HepG2 (cell line): ENCODE results near the gene B3GNT8. TPM values are rescaled to one million over a fixed set of nuclear protein-coding genes. Genes with fewer than 3 reads are reported as not detected.

ENCODE experiments used
- ATF1 ChIP-seq: IDR thresholded peaks from 2 replicates; pipeline ENCODE4 v1.6.1; 2016; ENCODE audit warnings: mild to moderate bottlenecking, control low read depth
- CENPT ChIP-seq: sonication (generic); formaldehyde crosslinking; IDR thresholded peaks from 2 replicates; pipeline ENCODE4 v1.8.0; 2022; ENCODE audit warnings: low read depth, mild to moderate bottlenecking, moderate library complexity, missing genetic modification reagents
- HNRNPL ChIP-seq: fragments of 200-400 bp; formaldehyde crosslinking; IDR thresholded peaks from 2 replicates; pipeline ENCODE4 v1.6.1; 2017; ENCODE audit warnings: mild to moderate bottlenecking, low read depth, low read length
- KDM5B ChIP-seq: sonication (generic); formaldehyde crosslinking; IDR thresholded peaks from 2 replicates; pipeline ENCODE4 v1.4.0; 2020; ENCODE audit warnings: missing genetic modification reagents, mild to moderate bottlenecking, borderline replicate concordance
- MTA1 ChIP-seq: sonication (generic); formaldehyde crosslinking; IDR thresholded peaks from 2 replicates; pipeline ENCODE4 v1.4.0; 2020; ENCODE audit warnings: missing genetic modification reagents, mild to moderate bottlenecking, borderline replicate concordance
- MTF2 ChIP-seq: sonication (generic); formaldehyde crosslinking; IDR thresholded peaks from 2 replicates; pipeline ENCODE4 v1.5.0; 2020; ENCODE audit warnings: missing genetic modification reagents, borderline replicate concordance
- RXRA ChIP-seq: sonication (generic); formaldehyde crosslinking; IDR thresholded peaks from 2 replicates; pipeline ENCODE4 v1.5.1; 2020; ENCODE audit warnings: missing genetic modification reagents
- SNAPC2 ChIP-seq: sonication (generic); formaldehyde crosslinking; IDR thresholded peaks from 2 replicates; pipeline ENCODE4 v1.8.1; 2022; ENCODE audit warnings: mild to moderate bottlenecking, missing genetic modification reagents
- ZFY ChIP-seq: sonication (generic); formaldehyde crosslinking; IDR thresholded peaks from 2 replicates; pipeline ENCODE4 v1.4.0; 2020; ENCODE audit warnings: missing genetic modification reagents
- ZHX1 ChIP-seq: sonication (generic); formaldehyde crosslinking; IDR thresholded peaks from 2 replicates; pipeline ENCODE4 v1.8.1; 2022; ENCODE audit warnings: low read depth, mild to moderate bottlenecking, missing genetic modification reagents
- ZMYM4 ChIP-seq: sonication (generic); formaldehyde crosslinking; IDR thresholded peaks from 2 replicates; pipeline ENCODE4 v1.8.1; 2023; ENCODE audit warnings: mild to moderate bottlenecking, missing genetic modification reagents
- ZNF136 ChIP-seq: sonication (generic); formaldehyde crosslinking; IDR thresholded peaks from 2 replicates; pipeline ENCODE4 v1.8.1; 2022; ENCODE audit warnings: low read depth, mild to moderate bottlenecking, moderate library complexity, missing genetic modification reagents
- ZNF180 ChIP-seq: sonication (generic); formaldehyde crosslinking; IDR thresholded peaks from 2 replicates; pipeline ENCODE4 v1.4.0; 2020; ENCODE audit warnings: low read depth, missing genetic modification reagents, borderline replicate concordance
- ZNF230 ChIP-seq: sonication (generic); formaldehyde crosslinking; IDR thresholded peaks from 2 replicates; pipeline ENCODE4 v1.4.0; 2020; ENCODE audit warnings: mild to moderate bottlenecking, missing genetic modification reagents
- ZNF253 ChIP-seq: sonication (generic); formaldehyde crosslinking; IDR thresholded peaks from 2 replicates; pipeline ENCODE4 v1.8.0; 2022; ENCODE audit warnings: mild to moderate bottlenecking, missing genetic modification reagents, borderline replicate concordance
- ZNF407 ChIP-seq: sonication (generic); formaldehyde crosslinking; IDR thresholded peaks from one replicate; pipeline ENCODE4 v1.5.1; 2020; ENCODE audit warnings: mild to moderate bottlenecking, missing genetic modification reagents; ENCODE audit errors: not compliant biosample characterization
- polyA plus RNA-seq, 8 experiments: library from polyadenylated mRNA; depleted of rRNA in 3 of 8; stranded (reverse) in 7 of 8; unstranded in 1 of 8; fragments of >200 nt; fragmentation: Illumina TruSeq in 4 of 8; extraction: Trizol in 4 of 8; gene quantifications; 2 replicates each; pipeline versions ENCODE4 v1.2.1 to v1.2.3, GENCODE V29; 2011 to 2016; ENCODE audit warnings: low read depth in 4 of 8, missing spikeins in 1 of 8, mixed read lengths in 1 of 8; ENCODE audit not compliant: insufficient read depth in 1 of 8
- total RNA-seq, 5 experiments: library from RNA; depleted of rRNA; stranded (reverse); fragments of >200 nt; fragmentation: Illumina TruSeq; extraction: Trizol; gene quantifications; 2 replicates each; pipeline ENCODE4 v1.2.3, GENCODE V29; 2016; ENCODE audit warnings: low read depth in 1 of 5

B3GNT8 gene
- total and polyA plus RNA-seq, 2 of the 13 experiments (the other 11 are each of a cell fraction or from before 2014, with no cell fraction given), result 0.26 to 1.9 TPM

- TF ChIP-seq ZHX1 (CRISPR knock-in tag) (0 out of 2 replicates have a peak, but pooled peaks have one; percentile 47), ZNF180 (CRISPR knock-in tag) (0 out of 2 replicates have a peak, but pooled peaks have one; percentile 28), ATF1 (CRISPR knock-in tag) (peak; percentile 66; the same call in 1 of the 2 replicates), ZNF230 (0 out of 2 replicates have a peak, but pooled peaks have one; percentile 2), ZNF407 (CRISPR knock-in tag) (no peak), KDM5B (CRISPR knock-in tag) (peak; percentile 73; the same call in 1 of the 2 replicates), ZFY (peak; percentile 69), MTF2 (no peak), HNRNPL (no peak), MTA1 (CRISPR knock-in tag) (no peak), CENPT (CRISPR knock-in tag) (no peak), SNAPC2 (CRISPR knock-in tag) (no peak), ZNF136 (CRISPR knock-in tag) (0 out of 2 replicates have a peak, but pooled peaks have one; percentile 78), ZNF253 (CRISPR knock-in tag) (no peak), RXRA (CRISPR knock-in tag) (peak; percentile 52; the same call in 1 of the 2 replicates), ZMYM4 (CRISPR knock-in tag) (peak; percentile 36; the same call in 1 of the 2 replicates)
Measured at GRCh38 chr19:41397086-41398049, 29.8 kb downstream of the B3GNT8 start, which contains the start of the genes BCKDHA and EXOSC5 (continued).
